ENCODE data around the gene MXRA8.

- TF ChIP-seq, protein P1, sequence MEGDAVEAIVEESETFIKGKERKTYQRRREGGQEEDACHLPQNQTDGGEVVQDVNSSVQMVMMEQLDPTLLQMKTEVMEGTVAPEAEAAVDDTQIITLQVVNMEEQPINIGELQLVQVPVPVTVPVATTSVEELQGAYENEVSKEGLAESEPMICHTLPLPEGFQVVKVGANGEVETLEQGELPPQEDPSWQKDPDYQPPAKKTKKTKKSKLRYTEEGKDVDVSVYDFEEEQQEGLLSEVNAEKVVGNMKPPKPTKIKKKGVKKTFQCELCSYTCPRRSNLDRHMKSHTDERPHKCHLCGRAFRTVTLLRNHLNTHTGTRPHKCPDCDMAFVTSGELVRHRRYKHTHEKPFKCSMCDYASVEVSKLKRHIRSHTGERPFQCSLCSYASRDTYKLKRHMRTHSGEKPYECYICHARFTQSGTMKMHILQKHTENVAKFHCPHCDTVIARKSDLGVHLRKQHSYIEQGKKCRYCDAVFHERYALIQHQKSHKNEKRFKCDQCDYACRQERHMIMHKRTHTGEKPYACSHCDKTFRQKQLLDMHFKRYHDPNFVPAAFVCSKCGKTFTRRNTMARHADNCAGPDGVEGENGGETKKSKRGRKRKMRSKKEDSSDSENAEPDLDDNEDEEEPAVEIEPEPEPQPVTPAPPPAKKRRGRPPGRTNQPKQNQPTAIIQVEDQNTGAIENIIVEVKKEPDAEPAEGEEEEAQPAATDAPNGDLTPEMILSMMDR (IDR thresholded peaks at IDR 0.05): no peak
- no peak for TF ChIP-seq REST (IDR thresholded peaks at IDR 0.05)
- no peak for TF ChIP-seq MAFK (IDR thresholded peaks at IDR 0.05; ENCODE audit: partially characterized antibody)
These were observed 34.3 kb downstream of the MXRA8 start for GRCh38 chr1:1324084-1324523.
